Mesodermal cell (in vitro differentiated cells): Measurements from ENCODE around the gene CRYBG1.

Source experiments
- H3K27ac ChIP-seq: 2 replicates; pipeline ENCODE4 v1.7.0; 2013; ENCODE audit warnings: mild to moderate bottlenecking, low read depth, low read length, moderate library complexity; ENCODE audit not compliant: severe bottlenecking
- H3K36me3 ChIP-seq: 2 replicates; pipeline ENCODE4 v1.7.1; 2013; ENCODE audit warnings: mild to moderate bottlenecking, low read length, moderate library complexity; ENCODE audit not compliant: control insufficient read depth, insufficient read depth
- H3K4me1 ChIP-seq: one replicate; pipeline ENCODE4 v1.7.1; 2013; ENCODE audit warnings: mild to moderate bottlenecking, low read length; ENCODE audit not compliant: insufficient read depth, control insufficient read depth, poor library complexity, severe bottlenecking
- H3K4me3 ChIP-seq: 2 replicates; pipeline ENCODE4 v1.7.0; 2013; ENCODE audit warnings: low read length, control low read depth, mild to moderate bottlenecking; ENCODE audit not compliant: insufficient read depth, poor library complexity, severe bottlenecking; ENCODE audit errors: extremely low read depth
- H3K9me3 ChIP-seq: 2 replicates; pipeline ENCODE4 v1.7.1; 2013; ENCODE audit warnings: mild to moderate bottlenecking, low read length, moderate library complexity; ENCODE audit not compliant: control insufficient read depth
- WGBS, 2 experiments: methylation state at CpG; one replicate each; pipeline ENCODE4 v1.1.5; 2013; ENCODE audit warnings: missing lambda C conversion rate in 2 of 2; ENCODE audit not compliant: insufficient coverage in 2 of 2; 5-methylcytosine and 5-hydroxymethylcytosine counted together

CRYBG1 gene

GRCh38 chr6:106618324-106618723 is 257.8 kb downstream of the CRYBG1 start:
- peaks cover 5% of the 10 kb centered on the region for H3K4me1 ChIP-seq
- no peaks in the 10 kb centered on the region for H3K9me3 ChIP-seq
- no peak overlapping the region for H3K4me3 ChIP-seq
- no peak overlapping the region for H3K27ac ChIP-seq
- H3K36me3 ChIP-seq, result peaks cover 5% of the 10 kb centered on the region
- 89 to 93% methylated on average over 3 of the region's 3 CpGs for WGBS, 2 experiments

- Histone ChIP-seq H3K4me1 (peaks cover 5% of the 10 kb centered on the region), H3K36me3 (peaks cover 5% of the 10 kb centered on the region), H3K27ac (no peak overlapping the region), H3K4me3 (no peak overlapping the region), H3K9me3 (no peaks in the 10 kb centered on the region)
- 100% methylated on average over 1 of the region's 1 CpG; no CpG with 5 or more reads in 1 of the 2 experiments for WGBS, 2 experiments
Measured at GRCh38 chr6:106619223-106619622, 258.7 kb downstream of the CRYBG1 start.

- Histone ChIP-seq H3K36me3 (peaks cover 5% of the 10 kb centered on the region), H3K9me3 (no peaks in the 10 kb centered on the region), H3K4me3 (no peak overlapping the region), H3K4me1 (peaks cover 5% of the 10 kb centered on the region), H3K27ac (peak overlapping the region; percentile 52)
- WGBS, 2 experiments, result 78% methylated on average over 2 of the region's 3 CpGs; no CpG with 5 or more reads in 1 of the 2 experiments
Measured at GRCh38 chr6:106620931-106621672, 260.6 kb downstream of the CRYBG1 start.
